Activated CD4-positive, CD25-positive, alpha-beta regulatory T cell treated with anti-CD3 and anti-CD28 coated beads, Interleukin-2, amount 50 U/mL, for 72 hours (primary cell): ENCODE results near the gene KCNMA1.

Experiments used
- DNase-seq: peaks from one replicate; pipeline ENCODE4 v3.0.0; 2021

Gene KCNMA1

DNA sequence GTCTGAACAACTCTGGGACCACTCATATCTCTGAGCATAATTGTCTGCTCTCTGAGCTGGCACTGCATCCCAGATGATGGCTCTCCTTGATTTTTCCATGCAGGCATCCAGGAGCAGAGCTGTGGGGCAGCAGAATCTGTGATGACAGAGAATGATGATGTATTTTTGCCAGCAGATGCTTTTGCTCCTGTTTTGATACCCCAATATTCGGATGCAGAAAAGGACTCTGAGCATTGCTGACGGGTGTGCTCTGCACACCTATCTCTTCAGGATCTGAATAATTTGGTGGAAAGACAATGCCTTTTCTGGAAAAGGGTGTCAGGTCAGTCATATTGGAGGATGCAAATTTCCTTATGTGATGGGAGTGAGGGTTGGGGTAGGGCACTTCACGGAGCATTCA is 735.9 kb downstream of the KCNMA1 start:
- DNase-seq = no peak

- DNase-seq = no peak
Measured at GRCh38 chr10:76899490-76899889, 738.1 kb downstream of the KCNMA1 start.

GRCh38 chr10:76892766-76893479 is 744.7 kb downstream of the KCNMA1 start:
- no peak for DNase-seq

GRCh38 chr10:76887223-76888010 is 750.2 kb downstream of the KCNMA1 start:
- DNase-seq = no peak

GRCh38 chr10:76885816-76886215 is 751.8 kb downstream of the KCNMA1 start:
- no peak for DNase-seq

DNA sequence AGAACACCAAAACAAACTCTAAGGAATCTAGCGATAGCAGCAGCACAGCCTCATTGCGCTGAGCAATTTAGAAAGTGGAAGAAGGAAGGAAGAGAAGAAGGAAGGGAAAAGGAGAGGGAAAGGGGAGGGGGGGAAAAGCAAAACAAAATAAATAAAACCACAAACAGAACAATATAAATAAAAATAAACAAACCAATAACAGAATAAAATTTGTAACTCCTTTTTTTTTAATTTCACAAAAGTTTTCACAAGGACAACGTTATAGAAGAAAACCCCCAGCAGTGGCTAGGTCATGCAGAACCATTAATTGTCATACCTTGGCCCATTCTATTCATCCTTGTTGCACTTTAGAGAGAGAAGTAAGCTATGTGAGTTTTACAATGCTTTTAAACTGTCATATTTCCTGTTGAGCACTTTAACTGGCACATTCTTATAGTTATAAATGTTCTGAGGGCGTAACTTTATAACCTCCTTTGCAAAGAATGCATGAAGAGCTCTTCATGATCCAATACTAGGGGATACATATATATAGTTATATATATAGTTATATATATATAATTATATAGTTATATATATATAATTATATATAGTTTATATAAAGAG is 752.8 kb downstream of the KCNMA1 start:
- DNase-seq = no peak

GRCh38 chr10:76883596-76883995 is 754.0 kb downstream of the KCNMA1 start:
- no peak for DNase-seq

DNA sequence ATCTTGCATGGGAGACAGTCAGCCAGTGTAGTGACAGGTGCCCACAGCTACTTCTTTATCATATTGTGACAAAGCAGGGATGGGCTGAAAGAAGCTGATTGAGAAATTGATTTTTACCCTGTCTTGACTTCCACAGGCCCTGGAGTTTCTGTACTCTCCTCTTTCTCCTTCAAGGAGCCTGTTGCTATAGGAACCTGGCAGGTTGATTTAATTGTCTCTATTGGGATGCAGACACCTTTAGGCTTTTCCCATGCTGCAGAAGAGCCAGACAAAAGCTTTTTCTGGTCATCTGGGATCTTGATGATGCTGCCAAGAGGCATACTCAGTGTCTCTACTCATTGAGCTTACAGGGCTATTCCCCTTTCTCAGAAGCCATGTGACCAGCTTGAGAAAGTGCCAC is 754.8 kb downstream of the KCNMA1 start:
- DNase-seq = no peak

DNA sequence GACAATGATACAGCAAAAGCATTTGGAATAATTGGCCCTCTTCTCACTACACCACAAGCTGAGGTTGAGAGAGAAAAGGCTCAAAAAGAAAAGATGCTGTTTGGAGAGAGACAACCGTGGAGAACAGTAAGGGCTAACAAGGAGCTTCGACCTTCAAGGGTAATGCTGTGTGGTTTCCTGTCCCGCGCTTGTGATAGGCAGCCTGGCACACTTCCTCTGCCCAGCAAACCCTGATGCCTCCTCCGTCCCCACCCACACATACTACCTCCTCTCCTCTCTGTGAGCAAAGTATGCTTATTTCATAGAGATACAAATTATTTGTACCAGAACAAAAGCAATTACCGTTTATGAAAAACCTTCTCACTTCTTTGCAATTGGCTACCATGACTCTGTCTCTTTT is 755.4 kb downstream of the KCNMA1 start:
- no peak for DNase-seq

DNA sequence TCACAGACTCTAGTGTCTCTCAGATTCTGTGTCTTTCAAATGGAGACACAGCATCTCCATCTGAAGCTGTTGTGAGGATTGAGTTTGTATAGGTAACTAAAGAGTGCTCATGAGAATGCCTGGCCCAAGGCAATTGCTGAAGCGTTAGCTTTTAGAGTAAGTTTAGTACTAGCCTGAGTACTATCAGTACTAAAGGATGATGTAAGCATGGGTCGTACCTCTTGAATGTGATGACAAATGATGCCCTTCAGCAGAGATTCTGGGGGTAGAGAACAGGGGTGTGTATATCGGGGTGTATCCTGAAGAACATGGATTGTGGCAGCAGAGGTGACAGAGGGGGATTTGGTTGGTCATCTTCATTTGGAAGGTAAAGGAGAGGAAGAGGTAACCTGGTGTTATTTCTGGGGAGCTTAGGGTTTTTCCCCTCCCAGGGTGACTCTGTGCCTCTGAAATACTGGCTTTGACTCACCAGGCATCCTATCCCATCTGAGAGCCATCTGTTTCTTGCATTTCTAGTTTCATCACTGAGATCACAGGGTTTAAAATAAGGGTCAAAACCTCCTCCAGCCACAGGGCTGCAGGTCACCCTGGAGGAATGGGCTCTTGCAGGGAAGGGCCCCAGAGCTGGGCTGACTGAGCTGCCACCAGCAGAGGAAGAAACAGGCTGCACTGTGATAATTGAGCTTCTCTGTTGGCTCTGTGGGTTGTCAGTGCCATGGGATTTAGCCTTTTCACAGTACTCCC is 756.0 kb downstream of the KCNMA1 start:
- no peak for DNase-seq

- DNase-seq = no peak
Measured at GRCh38 chr10:76880931-76881330, 756.7 kb downstream of the KCNMA1 start.

DNA sequence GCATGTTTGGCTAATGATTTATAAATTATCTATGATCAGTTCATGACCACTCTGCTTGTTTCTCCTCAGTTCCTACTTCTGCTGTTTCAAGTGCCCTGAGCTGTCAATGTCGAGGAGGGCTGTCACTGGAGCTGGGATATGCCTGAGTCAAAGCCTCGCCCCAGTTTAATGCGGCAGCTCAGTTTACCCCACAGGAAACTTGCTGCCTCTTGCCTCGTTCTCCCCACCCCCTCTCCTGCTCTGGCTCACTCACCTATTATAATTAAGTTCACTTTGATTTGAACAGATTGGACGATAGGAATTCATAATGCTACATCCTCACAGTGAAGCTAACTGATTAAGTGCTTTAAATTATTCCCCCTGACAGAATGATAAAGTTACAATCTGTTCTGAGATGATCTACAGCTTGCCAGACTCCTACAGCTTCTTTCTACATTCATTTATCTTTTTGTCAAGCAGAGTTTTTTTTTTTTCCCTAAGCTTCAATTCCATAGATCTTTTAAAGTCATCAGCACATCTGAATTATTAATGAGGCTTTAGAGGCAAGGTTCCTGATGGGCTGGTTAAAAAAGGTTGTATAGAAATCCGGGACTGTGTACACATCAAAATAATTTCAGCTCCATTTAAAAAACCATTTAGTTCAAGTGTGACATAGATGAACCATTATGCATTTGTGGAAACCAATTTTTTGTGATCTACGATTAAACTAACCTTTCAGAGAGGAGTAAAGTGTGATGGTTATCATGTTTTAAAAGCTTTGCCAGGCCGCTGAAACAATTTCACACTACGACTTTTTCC is 758.3 kb downstream of the KCNMA1 start:
- DNase-seq = no peak

DNA sequence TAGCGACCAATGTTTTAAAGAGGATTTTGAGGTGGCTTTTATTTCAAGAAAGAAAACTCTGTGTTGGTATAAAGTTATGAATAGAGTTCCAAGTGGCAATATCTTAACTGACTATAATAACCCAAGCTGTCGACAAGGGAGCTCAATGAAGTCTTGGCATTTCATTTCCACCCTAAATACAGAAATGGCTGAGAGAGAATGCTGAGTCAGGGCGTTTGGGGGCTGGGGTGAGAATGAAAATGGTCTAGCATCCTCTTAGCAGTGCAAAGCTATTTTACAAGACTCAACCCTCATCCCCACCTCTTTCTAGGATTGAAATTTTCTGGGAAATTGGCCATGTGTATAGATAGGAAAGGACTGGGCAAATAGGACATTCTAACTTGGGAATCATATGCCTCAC is 759.1 kb downstream of the KCNMA1 start:
- DNase-seq = no peak

DNA sequence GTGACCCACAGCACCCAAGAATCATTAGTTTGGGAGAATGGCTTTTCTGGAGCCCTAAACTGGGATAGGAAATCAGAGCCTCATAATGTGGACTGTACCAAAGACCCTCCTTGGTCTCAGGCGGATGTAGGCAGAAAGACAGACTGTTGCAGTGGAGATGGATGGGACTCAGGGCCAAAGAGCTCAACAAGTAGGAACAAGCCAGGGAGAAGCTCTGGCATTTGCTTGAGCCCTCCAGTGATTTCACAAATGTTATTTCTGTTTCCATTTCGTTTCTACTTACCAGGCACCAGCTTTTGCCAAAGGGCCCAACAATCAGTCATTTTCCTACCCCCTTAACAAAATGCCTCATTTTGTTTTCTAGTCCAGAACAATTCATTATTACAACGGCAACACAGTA is 762.7 kb downstream of the KCNMA1 start:
- DNase-seq = no peak

DNA sequence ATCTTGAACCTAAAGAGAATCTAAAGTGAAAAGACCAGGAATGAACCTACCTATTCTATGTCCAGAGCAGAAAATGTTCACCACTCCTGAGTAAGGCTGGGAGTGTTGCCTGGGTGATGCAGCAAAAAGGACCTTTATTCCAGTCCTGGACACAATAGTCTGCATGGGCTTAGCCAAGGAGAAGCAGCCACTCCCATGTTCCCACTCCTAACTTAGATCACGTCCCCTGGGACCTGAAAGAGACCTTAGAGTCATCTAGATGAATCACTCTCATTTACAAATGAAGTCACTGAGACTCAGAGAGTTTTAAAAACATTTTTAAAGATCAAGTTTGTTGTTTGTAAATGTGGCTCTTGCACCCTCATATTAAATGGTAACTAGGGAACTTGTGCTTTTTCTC is 763.4 kb downstream of the KCNMA1 start:
- DNase-seq = no peak

DNA sequence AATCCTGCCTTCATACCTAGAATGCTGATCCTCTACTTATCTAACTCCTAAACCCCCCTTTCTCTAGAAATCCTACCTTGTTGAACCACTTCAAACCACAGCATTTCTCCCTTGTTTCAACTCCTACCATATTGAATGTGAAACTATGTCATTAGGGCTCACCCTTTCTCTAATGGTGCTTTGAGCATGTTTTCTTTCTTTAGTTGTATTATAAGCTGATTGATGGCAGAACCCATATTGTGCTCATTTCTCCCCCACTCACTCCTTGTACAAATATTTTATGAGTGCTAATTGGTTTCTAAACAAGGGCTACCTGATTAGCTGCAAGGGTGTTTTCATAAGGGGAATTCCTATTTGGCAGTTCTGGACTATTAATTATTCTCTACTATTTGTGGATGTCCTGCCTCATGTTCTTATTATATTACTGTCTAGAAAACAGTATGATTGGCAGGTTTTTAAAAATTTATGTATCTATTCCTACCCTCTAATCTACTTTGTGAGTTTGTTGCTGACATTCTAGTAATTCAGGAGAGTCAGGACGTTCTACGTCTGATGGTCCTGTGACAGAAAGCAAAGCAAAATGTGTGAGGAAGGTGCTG is 765.8 kb downstream of the KCNMA1 start:
- no peak for DNase-seq

GRCh38 chr10:76869931-76870330 is 767.7 kb downstream of the KCNMA1 start:
- DNase-seq = no peak

DNA sequence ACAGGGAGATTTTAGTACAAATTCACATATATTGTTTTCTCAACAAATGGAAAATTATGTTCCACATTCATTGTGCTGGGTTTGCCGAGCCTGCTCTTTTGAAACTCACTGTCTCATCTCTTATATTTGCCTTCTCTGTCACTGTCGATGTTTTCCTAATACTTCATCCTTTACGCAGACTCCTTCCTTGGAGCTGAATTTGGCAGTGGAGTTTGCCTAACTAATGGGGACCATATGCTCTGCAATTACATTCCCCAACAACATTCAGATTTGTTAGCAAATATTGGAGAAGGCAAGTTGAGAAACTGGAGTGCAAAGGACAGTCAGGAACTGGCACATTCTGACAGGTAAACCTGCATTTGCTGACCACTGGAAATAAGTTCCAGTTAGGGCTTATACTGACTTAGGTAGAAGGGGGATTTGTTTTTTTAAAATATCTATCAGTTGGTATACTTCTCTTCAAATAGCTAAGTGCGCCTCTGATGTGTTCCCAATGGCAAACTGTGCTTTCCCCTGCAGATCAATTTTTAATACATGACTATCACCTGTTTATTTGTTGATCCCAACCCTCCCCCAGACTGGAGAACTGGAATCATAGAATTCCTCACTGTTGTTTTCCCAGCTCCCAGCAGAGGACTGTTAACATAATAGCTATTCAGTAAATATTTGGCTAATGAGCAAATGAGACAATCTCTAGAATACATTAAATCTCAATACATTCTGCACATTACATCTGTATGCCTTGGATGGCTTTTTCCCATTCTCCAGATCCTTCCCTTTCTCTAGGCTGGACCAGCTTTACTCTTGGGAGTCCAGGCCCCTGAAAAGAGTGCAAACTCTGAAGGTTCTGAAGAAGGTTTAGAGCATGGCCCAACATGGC is 769.3 kb downstream of the KCNMA1 start:
- no peak for DNase-seq

DNA sequence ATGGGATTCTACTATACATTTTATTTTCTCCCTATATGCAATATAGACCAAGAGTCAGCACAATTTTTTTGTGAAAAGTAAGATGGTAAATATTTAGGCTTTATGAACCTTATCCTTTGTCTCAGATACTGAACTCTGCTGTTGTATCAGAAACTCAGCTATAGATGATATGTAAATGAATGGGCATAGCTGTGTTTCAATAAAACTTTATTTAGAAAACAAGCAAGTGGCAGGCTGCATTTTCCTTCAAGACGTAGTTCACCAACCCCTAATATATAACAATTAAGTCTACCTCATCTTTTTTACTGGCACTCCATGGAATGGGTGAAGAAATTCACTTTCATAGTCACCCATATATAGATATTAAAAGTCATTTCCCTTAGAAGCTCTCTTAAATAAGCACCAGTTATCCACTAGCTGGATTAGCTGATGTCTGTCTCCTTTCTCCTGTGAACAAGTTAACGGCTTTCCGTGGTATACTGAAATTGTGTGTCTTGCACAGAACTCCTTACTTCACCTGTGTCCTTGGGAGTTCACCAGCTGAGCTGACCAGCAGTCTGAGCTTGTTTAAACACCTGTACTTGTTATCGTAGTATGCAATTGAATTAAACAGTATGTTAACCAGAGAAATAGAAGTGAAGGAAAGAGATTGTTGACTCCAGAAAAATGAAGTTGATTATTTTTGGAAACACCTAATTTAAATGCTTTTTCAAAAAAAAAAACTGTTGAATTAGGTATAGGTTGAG is 770.6 kb downstream of the KCNMA1 start:
- DNase-seq = no peak

DNA sequence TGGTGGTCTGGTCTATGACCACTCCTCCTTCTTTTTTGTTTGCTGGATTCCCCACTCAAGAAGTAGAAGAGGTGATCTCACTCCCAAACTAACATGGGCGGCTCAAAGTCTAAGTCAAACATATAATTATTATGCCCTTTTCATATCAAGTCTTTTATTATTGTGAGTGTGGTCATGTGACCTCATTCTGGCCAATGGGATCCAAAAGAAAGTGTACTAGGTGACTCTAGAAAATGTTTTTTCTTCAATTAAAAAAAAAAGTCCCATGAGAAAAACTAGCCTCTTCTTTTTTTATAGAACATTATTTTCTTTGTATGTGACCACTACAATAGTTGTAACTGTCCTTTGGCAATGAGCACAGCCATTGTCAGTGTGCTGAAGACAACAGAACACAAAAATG is 772.7 kb downstream of the KCNMA1 start:
- no peak for DNase-seq
